Measurements from ENCODE around the gene SCARB1. TPM values are rescaled to one million over a fixed set of nuclear protein-coding genes. Genes with fewer than 3 reads are reported as not detected.

The SCARB1 gene
- total and polyA plus RNA-seq, 2 of the 13 experiments (the other 11 are each of a cell fraction or from before 2014, with no cell fraction given), result 63.4 to 160 TPM

DNA sequence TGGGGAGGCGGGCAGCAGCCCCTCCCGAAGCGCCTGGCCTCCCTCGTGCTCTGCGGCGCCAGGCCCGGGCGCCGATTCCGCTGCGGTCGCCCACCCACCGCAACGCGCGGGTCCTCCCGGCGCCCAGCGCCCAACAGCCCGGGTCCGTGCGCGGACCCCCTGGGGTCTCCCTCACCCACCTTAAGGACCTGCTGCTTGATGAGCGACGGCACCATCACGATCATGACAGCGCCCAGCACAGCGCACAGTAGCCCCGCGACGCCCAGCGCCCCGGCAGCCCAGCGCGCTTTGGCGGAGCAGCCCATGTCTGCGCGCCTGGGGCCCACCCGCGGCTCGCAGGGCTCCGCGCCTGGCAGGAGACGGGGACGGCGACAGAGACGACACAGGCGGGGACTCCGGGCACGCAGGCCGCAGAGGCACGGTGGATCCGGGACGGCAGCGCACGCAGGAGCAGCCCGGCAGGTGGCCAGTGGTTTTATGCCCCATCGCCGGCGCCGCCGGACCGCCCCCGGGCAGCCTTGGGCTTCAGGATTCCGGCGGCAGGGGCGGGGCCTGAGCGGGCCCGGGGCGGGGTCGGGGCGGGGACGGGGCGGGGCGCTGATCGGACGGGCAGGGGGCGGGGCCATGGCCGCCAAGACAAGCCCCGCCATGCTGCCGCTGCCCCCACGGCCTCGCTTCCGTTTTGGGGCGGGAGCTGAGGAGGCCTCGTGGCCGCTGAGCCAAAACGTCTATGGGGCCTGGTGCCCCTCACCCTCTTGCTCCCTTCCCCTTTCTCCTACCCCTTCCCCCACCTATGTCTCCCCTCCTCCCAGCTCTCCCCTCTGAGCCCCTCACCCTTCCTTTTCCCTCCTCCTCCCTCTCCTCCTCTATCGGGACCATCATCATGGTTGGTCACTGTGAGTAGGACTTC lies at the start of gene SCARB1 (continued):
- no peak; the same call in 1 of the 2 replicates for TF ChIP-seq MEIS1 (CRISPR knock-in tag; IDR thresholded peaks at IDR 0.05; ENCODE audit: borderline replicate concordance)
- no peak for TF ChIP-seq SP140L (CRISPR knock-in tag; IDR thresholded peaks at IDR 0.05; ENCODE audit: borderline replicate concordance)
- TF ChIP-seq, protein P1, sequence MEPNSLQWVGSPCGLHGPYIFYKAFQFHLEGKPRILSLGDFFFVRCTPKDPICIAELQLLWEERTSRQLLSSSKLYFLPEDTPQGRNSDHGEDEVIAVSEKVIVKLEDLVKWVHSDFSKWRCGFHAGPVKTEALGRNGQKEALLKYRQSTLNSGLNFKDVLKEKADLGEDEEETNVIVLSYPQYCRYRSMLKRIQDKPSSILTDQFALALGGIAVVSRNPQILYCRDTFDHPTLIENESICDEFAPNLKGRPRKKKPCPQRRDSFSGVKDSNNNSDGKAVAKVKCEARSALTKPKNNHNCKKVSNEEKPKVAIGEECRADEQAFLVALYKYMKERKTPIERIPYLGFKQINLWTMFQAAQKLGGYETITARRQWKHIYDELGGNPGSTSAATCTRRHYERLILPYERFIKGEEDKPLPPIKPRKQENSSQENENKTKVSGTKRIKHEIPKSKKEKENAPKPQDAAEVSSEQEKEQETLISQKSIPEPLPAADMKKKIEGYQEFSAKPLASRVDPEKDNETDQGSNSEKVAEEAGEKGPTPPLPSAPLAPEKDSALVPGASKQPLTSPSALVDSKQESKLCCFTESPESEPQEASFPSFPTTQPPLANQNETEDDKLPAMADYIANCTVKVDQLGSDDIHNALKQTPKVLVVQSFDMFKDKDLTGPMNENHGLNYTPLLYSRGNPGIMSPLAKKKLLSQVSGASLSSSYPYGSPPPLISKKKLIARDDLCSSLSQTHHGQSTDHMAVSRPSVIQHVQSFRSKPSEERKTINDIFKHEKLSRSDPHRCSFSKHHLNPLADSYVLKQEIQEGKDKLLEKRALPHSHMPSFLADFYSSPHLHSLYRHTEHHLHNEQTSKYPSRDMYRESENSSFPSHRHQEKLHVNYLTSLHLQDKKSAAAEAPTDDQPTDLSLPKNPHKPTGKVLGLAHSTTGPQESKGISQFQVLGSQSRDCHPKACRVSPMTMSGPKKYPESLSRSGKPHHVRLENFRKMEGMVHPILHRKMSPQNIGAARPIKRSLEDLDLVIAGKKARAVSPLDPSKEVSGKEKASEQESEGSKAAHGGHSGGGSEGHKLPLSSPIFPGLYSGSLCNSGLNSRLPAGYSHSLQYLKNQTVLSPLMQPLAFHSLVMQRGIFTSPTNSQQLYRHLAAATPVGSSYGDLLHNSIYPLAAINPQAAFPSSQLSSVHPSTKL (CRISPR knock-in tag; IDR thresholded peaks at IDR 0.05), result peak; percentile 16; the same call in 1 of the 2 replicates
- 0 out of 2 replicates have a peak, but pooled peaks have one; percentile 40 for TF ChIP-seq PAWR (CRISPR knock-in tag; IDR thresholded peaks at IDR 0.05; ENCODE audit: borderline replicate concordance)
- no peak for TF ChIP-seq FOXA1 (IDR thresholded peaks at IDR 0.05)
- peak; percentile 31; the same call in 1 of the 2 replicates for TF ChIP-seq FOXA1 (CRISPR knock-in tag; IDR thresholded peaks at IDR 0.05)
- TF ChIP-seq, protein P2, sequence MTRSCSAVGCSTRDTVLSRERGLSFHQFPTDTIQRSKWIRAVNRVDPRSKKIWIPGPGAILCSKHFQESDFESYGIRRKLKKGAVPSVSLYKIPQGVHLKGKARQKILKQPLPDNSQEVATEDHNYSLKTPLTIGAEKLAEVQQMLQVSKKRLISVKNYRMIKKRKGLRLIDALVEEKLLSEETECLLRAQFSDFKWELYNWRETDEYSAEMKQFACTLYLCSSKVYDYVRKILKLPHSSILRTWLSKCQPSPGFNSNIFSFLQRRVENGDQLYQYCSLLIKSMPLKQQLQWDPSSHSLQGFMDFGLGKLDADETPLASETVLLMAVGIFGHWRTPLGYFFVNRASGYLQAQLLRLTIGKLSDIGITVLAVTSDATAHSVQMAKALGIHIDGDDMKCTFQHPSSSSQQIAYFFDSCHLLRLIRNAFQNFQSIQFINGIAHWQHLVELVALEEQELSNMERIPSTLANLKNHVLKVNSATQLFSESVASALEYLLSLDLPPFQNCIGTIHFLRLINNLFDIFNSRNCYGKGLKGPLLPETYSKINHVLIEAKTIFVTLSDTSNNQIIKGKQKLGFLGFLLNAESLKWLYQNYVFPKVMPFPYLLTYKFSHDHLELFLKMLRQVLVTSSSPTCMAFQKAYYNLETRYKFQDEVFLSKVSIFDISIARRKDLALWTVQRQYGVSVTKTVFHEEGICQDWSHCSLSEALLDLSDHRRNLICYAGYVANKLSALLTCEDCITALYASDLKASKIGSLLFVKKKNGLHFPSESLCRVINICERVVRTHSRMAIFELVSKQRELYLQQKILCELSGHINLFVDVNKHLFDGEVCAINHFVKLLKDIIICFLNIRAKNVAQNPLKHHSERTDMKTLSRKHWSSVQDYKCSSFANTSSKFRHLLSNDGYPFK (CRISPR knock-in tag; IDR thresholded peaks at IDR 0.05; ENCODE audit: borderline replicate concordance), result no peak
- no peak for TF ChIP-seq HNRNPH1 (optimal IDR thresholded peaks at IDR 0.05; ENCODE audit: low read depth, low read length)
- TF ChIP-seq FOXP1 (IDR thresholded peaks at IDR 0.05), result no peak
- no peak for TF ChIP-seq FOXP1 (CRISPR knock-in tag; IDR thresholded peaks at IDR 0.05)
- peak; percentile 78 for TF ChIP-seq AGO1 (IDR thresholded peaks at IDR 0.05; ENCODE audit: low read depth, low read length, poor library complexity, severe bottlenecking)
- no peak; the same call in 1 of the 2 replicates for TF ChIP-seq PITX1 (CRISPR knock-in tag; IDR thresholded peaks at IDR 0.05)
- TF ChIP-seq SOX6 (IDR thresholded peaks at IDR 0.05), result no peak
- no peak for TF ChIP-seq SOX6 (CRISPR knock-in tag; IDR thresholded peaks at IDR 0.05)
- TF ChIP-seq KMT2A (CRISPR knock-in tag; IDR thresholded peaks at IDR 0.05), result peak; percentile 76; the same call in 1 of the 2 replicates
- TF ChIP-seq PHF8 (CRISPR knock-in tag; IDR thresholded peaks at IDR 0.05), result peak; percentile 82
- TF ChIP-seq ELF3 (CRISPR knock-in tag; IDR thresholded peaks at IDR 0.05), result 0 out of 2 replicates have a peak, but pooled peaks have one; percentile 35
- no peak for TF ChIP-seq SMAD3 (CRISPR knock-in tag; IDR thresholded peaks at IDR 0.05)
- no peak for TF ChIP-seq ZBTB42 (CRISPR knock-in tag; IDR thresholded peaks at IDR 0.05)
- TF ChIP-seq THRA (CRISPR knock-in tag; IDR thresholded peaks at IDR 0.05; ENCODE audit: borderline replicate concordance), result peak; percentile 70; the same call in 1 of the 2 replicates
- TF ChIP-seq ZNF552 (CRISPR knock-in tag; IDR thresholded peaks at IDR 0.05; ENCODE audit: borderline replicate concordance), result no peak
